Measurements from ENCODE around the gene CBX1. TPM values are rescaled to one million over a fixed set of nuclear protein-coding genes. Genes with fewer than 3 reads are reported as not detected.
A peak's percentile ranks its signal among the peaks of the same experiment; 100 is the strongest.

Gene CBX1
- total RNA-seq = 10 to 100 TPM; 55.3 to 56.7 TPM

GRCh38 chr17:48101012-48101720, at the start of gene CBX1:
Gene CBX1, minus strand, starts transcription at chr17:48101478. Its CDS starts 24,474 bp downstream, at chr17:48077004.
- Mint-ChIP-seq H3K27me3 (no peaks in the 10 kb centered on the region), H3K4me1 (ENCODE audit: low read depth) (peaks cover 40% of the 10 kb centered on the region), H3K27ac (peak within 1 kb of the TSS; percentile 89), H3K36me3 (peaks cover 1% of the 10 kb centered on the region), H3K4me3 (peak within 1 kb of the TSS; percentile 98), H3K9me3 (peaks cover 8% of the 10 kb centered on the region)
- intact Hi-C loops (cut with micrococcal nuclease) = loop anchor here (1.0 to 10.0 kb wide), 4 partner anchors 20 to 256 kb away; partner anchors contain the start of genes NFE2L1 and SCRN2
- DNase-seq = peak; percentile 96
- CTCF ChIA-PET = interaction anchor here (0.7 to 8.7 kb wide), 10 partner anchors 10 to 517 kb away, joined by 3 to 74 read pairs (median 4); partner anchors contain the start of genes CDK5RAP3 and NFE2L1
- POLR2A ChIA-PET = interaction anchor here (1.0 to 1.3 kb wide), 4 partner anchors 22 to 52 kb away, joined by 3 to 5 read pairs (median 3); no protein-coding TSS in a partner anchor

- CTCF ChIA-PET = interaction anchor here (0.6 to 0.7 kb wide), 2 partner anchors 27 to 53 kb away, joined by 3 read pairs; no protein-coding TSS in a partner anchor
- DNase-seq = no peak
- no peak overlapping the region for H3K4me3 Mint-ChIP-seq
- no peaks in the 10 kb centered on the region for H3K27me3 Mint-ChIP-seq
- intact Hi-C loops (cut with micrococcal nuclease) = no loop called here
- H3K36me3 Mint-ChIP-seq = peaks cover 7% of the 10 kb centered on the region
- H3K4me1 Mint-ChIP-seq (ENCODE audit: low read depth) = no peaks in the 10 kb centered on the region
- POLR2A ChIA-PET = interaction anchor here (0.5 kb wide), 1 partner anchor 20 kb away, joined by 3 read pairs; no protein-coding TSS in a partner anchor
- H3K27ac Mint-ChIP-seq = no peak overlapping the region
- no peaks in the 10 kb centered on the region for H3K9me3 Mint-ChIP-seq
Measured at GRCh38 chr17:48150597-48151001, 49.3 kb upstream of the CBX1 start.

- Mint-ChIP-seq H3K36me3 (peaks cover 7% of the 10 kb centered on the region), H3K27ac (no peak overlapping the region), H3K27me3 (no peaks in the 10 kb centered on the region), H3K4me3 (no peak overlapping the region), H3K4me1 (ENCODE audit: low read depth) (peaks cover 4% of the 10 kb centered on the region), H3K9me3 (no peaks in the 10 kb centered on the region)
- intact Hi-C loops (cut with micrococcal nuclease) = no loop called here
- DNase-seq = no peak
- ChIA-PET CTCF (interaction anchor here (0.9 to 1.4 kb wide), 2 partner anchors 70 to 443 kb away, joined by 3 to 4 read pairs; no protein-coding TSS in a partner anchor), POLR2A (no interaction called here)
Measured at GRCh38 chr17:48149787-48150463, 48.6 kb upstream of the CBX1 start.

- H3K27ac Mint-ChIP-seq = no peak overlapping the region
- peaks cover 2% of the 10 kb centered on the region for H3K36me3 Mint-ChIP-seq
- CTCF ChIA-PET = interaction anchor here (0.9 to 1.4 kb wide), 2 partner anchors 69 to 444 kb away, joined by 3 to 4 read pairs; no protein-coding TSS in a partner anchor
Measured at GRCh38 chr17:48148854-48149786, 47.8 kb upstream of the CBX1 start.

GRCh38 chr17:48148029-48148770, 46.9 kb upstream of the CBX1 start:
- Mint-ChIP-seq H3K27me3 (no peaks in the 10 kb centered on the region), H3K4me1 (ENCODE audit: low read depth) (peaks cover 4% of the 10 kb centered on the region), H3K9me3 (no peaks in the 10 kb centered on the region), H3K36me3 (no peaks in the 10 kb centered on the region), H3K27ac (no peak overlapping the region), H3K4me3 (no peak overlapping the region)
- ChIA-PET POLR2A (no interaction called here), CTCF (interaction anchor here (0.6 to 1.5 kb wide), 3 partner anchors 8 to 176 kb away, joined by 3 to 6 read pairs (median 6); no protein-coding TSS in a partner anchor)
- DNase-seq = no peak
- intact Hi-C loops (cut with micrococcal nuclease) = no loop called here

More at GRCh38 chr17:48148854-48149786, 47.8 kb upstream of the CBX1 start:
- H3K27me3 Mint-ChIP-seq = no peaks in the 10 kb centered on the region
- H3K4me1 Mint-ChIP-seq (ENCODE audit: low read depth) = peaks cover 4% of the 10 kb centered on the region
- POLR2A ChIA-PET = no interaction called here
- H3K9me3 Mint-ChIP-seq = no peaks in the 10 kb centered on the region
- intact Hi-C loops (cut with micrococcal nuclease) = no loop called here
- H3K4me3 Mint-ChIP-seq = no peak overlapping the region
- no peak for DNase-seq

- Mint-ChIP-seq H3K4me3 (no peak overlapping the region), H3K4me1 (ENCODE audit: low read depth) (peaks cover 8% of the 10 kb centered on the region), H3K27me3 (no peaks in the 10 kb centered on the region), H3K36me3 (peaks cover 1% of the 10 kb centered on the region), H3K9me3 (no peaks in the 10 kb centered on the region), H3K27ac (no peak overlapping the region)
- ChIA-PET POLR2A (no interaction called here), CTCF (no interaction called here)
- DNase-seq = no peak
- intact Hi-C loops (cut with micrococcal nuclease) = no loop called here
Measured at GRCh38 chr17:48144976-48145798, 43.9 kb upstream of the CBX1 start.

GRCh38 chr17:48144231-48144630, 43.0 kb upstream of the CBX1 start:
- H3K4me1 Mint-ChIP-seq (ENCODE audit: low read depth) = peaks cover 14% of the 10 kb centered on the region
- DNase-seq = no peak
- intact Hi-C loops (cut with micrococcal nuclease) = no loop called here
- CTCF ChIA-PET = interaction anchor here (2.6 kb wide), 1 partner anchor 64 kb away, joined by 6 read pairs; no protein-coding TSS in a partner anchor
- no peaks in the 10 kb centered on the region for H3K27me3 Mint-ChIP-seq
- H3K4me3 Mint-ChIP-seq = no peak overlapping the region
- H3K9me3 Mint-ChIP-seq = no peaks in the 10 kb centered on the region
- peaks cover 1% of the 10 kb centered on the region for H3K36me3 Mint-ChIP-seq
- H3K27ac Mint-ChIP-seq = no peak overlapping the region
- POLR2A ChIA-PET = no interaction called here

GRCh38 chr17:48143629-48144028, 42.4 kb upstream of the CBX1 start:
- Mint-ChIP-seq H3K4me3 (no peak overlapping the region), H3K36me3 (peaks cover 1% of the 10 kb centered on the region), H3K9me3 (no peaks in the 10 kb centered on the region), H3K27ac (no peak overlapping the region), H3K4me1 (ENCODE audit: low read depth) (peaks cover 14% of the 10 kb centered on the region), H3K27me3 (no peaks in the 10 kb centered on the region)
- ChIA-PET CTCF (interaction anchor here (0.9 to 2.6 kb wide), 2 partner anchors 12 to 63 kb away, joined by 5 to 6 read pairs; no protein-coding TSS in a partner anchor), POLR2A (no interaction called here)
- intact Hi-C loops (cut with micrococcal nuclease) = no loop called here
- DNase-seq = no peak

GRCh38 chr17:48139944-48140343, 38.7 kb upstream of the CBX1 start:
- Mint-ChIP-seq H3K36me3 (peaks cover 5% of the 10 kb centered on the region), H3K4me1 (ENCODE audit: low read depth) (peaks cover 10% of the 10 kb centered on the region), H3K27ac (peak overlapping the region; percentile 16), H3K4me3 (no peak overlapping the region), H3K9me3 (no peaks in the 10 kb centered on the region), H3K27me3 (no peaks in the 10 kb centered on the region)
- ChIA-PET POLR2A (no interaction called here), CTCF (interaction anchor here (1.1 to 1.2 kb wide), 2 partner anchors 60 to 478 kb away, joined by 3 to 4 read pairs; no protein-coding TSS in a partner anchor)
- intact Hi-C loops (cut with micrococcal nuclease) = loop anchor here (10.0 kb wide), 1 partner anchor 475 kb away; the partner anchor contains the start of genes HOXB7 and HOXB8
- no peak for DNase-seq

GRCh38 chr17:48137656-48138055, 36.4 kb upstream of the CBX1 start:
- peaks cover 10% of the 10 kb centered on the region for H3K4me1 Mint-ChIP-seq (ENCODE audit: low read depth)
- H3K9me3 Mint-ChIP-seq = no peaks in the 10 kb centered on the region
- POLR2A ChIA-PET = interaction anchor here (0.6 kb wide), 1 partner anchor 163 kb away, joined by 3 read pairs; no protein-coding TSS in a partner anchor
- peaks cover 9% of the 10 kb centered on the region for H3K36me3 Mint-ChIP-seq
- CTCF ChIA-PET = interaction anchor here (1.5 kb wide), 1 partner anchor 57 kb away, joined by 4 read pairs; no protein-coding TSS in a partner anchor
- intact Hi-C loops (cut with micrococcal nuclease) = loop anchor here (10.0 kb wide), 1 partner anchor 477 kb away; the partner anchor contains the start of genes HOXB7 and HOXB8
- H3K4me3 Mint-ChIP-seq = no peak overlapping the region
- H3K27ac Mint-ChIP-seq = no peak overlapping the region
- no peak for DNase-seq
- no peaks in the 10 kb centered on the region for H3K27me3 Mint-ChIP-seq

Data from activated CD4-positive, alpha-beta memory T cell treated with anti-CD3 and anti-CD28 coated beads for 36 hours (primary cell).